Measurements from ENCODE around the gene RAB31. TPM values are rescaled to one million over a fixed set of nuclear protein-coding genes. Genes with fewer than 3 reads are reported as not detected.

The RAB31 gene
- total and polyA plus RNA-seq, 4 experiments from 2014 or later = 0.07 to 1.8 (median 1.4) TPM

- H3K4me3 ChIP-seq (ENCODE audit: low read length in 2 of 2) = no peak overlapping the region
- H3K9me3 ChIP-seq (ENCODE audit: control insufficient read depth in 1 of 2, low read length in 2 of 2) = no peaks in the 10 kb centered on the region
- Mint-ChIP-seq H3K27ac (no peak overlapping the region), H3K4me3 (no peak overlapping the region), H3K27me3 (peaks cover 7 to 31% of the 10 kb centered on the region in 2 donors), H3K4me1 (peaks cover 0 to 5% (median 2%) of the 10 kb centered on the region in 4 donors), H3K9me3 (peaks cover 0 to 1% (median 0%) of the 10 kb centered on the region in 8 donors), H3K36me3 (no peaks in the 10 kb centered on the region)
- no peaks in the 10 kb centered on the region for H3K36me3 ChIP-seq (ENCODE audit: insufficient read depth, low read length)
- intact Hi-C loops (cut with micrococcal nuclease) = no loop called here
- ChIA-PET CTCF (ENCODE audit: partially characterized antibody) (interaction anchor here (1.1 kb wide), 1 partner anchor 16 kb away, joined by 3 read pairs; no protein-coding TSS in a partner anchor), POLR2A (ENCODE audit: partially characterized antibody) (interaction anchor here (0.6 kb wide), 1 partner anchor 13 kb away, joined by 4 read pairs; no protein-coding TSS in a partner anchor)
- no peaks in the 10 kb centered on the region for H3K27me3 ChIP-seq (ENCODE audit: insufficient read depth, low read length)
- H3K4me1 ChIP-seq (ENCODE audit: insufficient read depth, low read length) = no peaks in the 10 kb centered on the region
- no peak overlapping the region for H3K27ac ChIP-seq (ENCODE audit: low read depth, low read length)
- no peak for DNase-seq
Observed at GRCh38 chr18:9683418-9684396, 24.4 kb upstream of the RAB31 start.

DNA sequence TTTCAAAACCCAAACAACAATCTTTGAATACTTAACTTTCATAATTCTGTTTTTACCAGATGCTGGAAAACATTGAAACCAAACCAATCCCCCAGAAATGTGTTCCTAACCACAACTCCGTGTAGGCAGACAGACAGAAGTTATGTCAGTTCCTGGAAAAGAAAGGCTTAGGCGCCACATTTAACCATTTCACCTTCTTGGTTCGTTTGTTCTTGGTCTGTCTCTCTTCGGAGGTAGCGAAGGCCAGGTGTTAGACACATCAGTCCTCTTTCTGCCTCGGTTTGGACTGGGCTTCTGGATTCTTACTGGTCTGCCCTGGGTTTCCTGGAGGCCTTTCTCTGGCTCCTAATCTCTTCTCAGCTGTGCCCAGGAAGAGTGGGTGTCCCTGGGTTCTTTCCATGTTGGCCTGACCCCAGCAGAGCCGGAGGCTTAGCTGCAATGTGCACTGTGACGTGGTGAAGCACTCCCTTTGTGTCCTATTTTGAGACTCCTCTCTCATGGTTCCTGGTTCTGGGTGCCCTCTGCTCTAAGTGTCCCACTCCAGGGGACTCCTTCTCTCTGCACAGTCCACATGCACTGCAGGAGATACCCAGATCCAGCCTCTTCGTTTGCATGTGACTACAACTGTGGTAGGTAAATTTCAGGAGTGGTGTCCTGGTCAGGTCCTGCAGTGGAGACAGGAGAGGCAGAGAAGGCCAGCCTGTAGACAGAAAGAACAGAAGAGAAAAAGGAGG, 23.1 kb upstream of the RAB31 start:
- Mint-ChIP-seq H3K27me3 (peaks cover 7 to 32% of the 10 kb centered on the region in 2 donors), H3K9me3 (peaks cover 0 to 1% (median 0%) of the 10 kb centered on the region in 8 donors), H3K27ac (no peak overlapping the region), H3K4me1 (peaks cover 0 to 5% (median 2%) of the 10 kb centered on the region in 4 donors), H3K36me3 (no peaks in the 10 kb centered on the region), H3K4me3 (no peak overlapping the region)
- Histone ChIP-seq H3K27me3 (ENCODE audit: insufficient read depth, low read length) (no peaks in the 10 kb centered on the region), H3K4me3 (ENCODE audit: low read length in 2 of 2) (no peak overlapping the region), H3K9me3 (ENCODE audit: control insufficient read depth in 1 of 2, low read length in 2 of 2) (no peaks in the 10 kb centered on the region), H3K36me3 (ENCODE audit: insufficient read depth, low read length) (no peaks in the 10 kb centered on the region), H3K27ac (ENCODE audit: low read depth, low read length) (no peak overlapping the region), H3K4me1 (ENCODE audit: insufficient read depth, low read length) (no peaks in the 10 kb centered on the region)
- no peak for DNase-seq
- CTCF ChIA-PET (ENCODE audit: partially characterized antibody) = interaction anchor here (1.1 kb wide), 1 partner anchor 15 kb away, joined by 3 read pairs; no protein-coding TSS in a partner anchor
- intact Hi-C loops (cut with micrococcal nuclease) = no loop called here
- POLR2A ChIA-PET (ENCODE audit: partially characterized antibody) = no interaction called here

- Histone ChIP-seq H3K4me1 (ENCODE audit: insufficient read depth, low read length) (no peaks in the 10 kb centered on the region), H3K4me3 (ENCODE audit: low read length in 2 of 2) (no peak overlapping the region), H3K36me3 (ENCODE audit: insufficient read depth, low read length) (no peaks in the 10 kb centered on the region), H3K27me3 (ENCODE audit: insufficient read depth, low read length) (no peaks in the 10 kb centered on the region), H3K9me3 (ENCODE audit: control insufficient read depth in 1 of 2, low read length in 2 of 2) (no peaks in the 10 kb centered on the region), H3K27ac (ENCODE audit: low read depth, low read length) (no peak overlapping the region)
- H3K27me3 Mint-ChIP-seq = peaks cover 7 to 32% of the 10 kb centered on the region in 2 donors
- no peak overlapping the region for H3K27ac Mint-ChIP-seq
- no peaks in the 10 kb centered on the region for H3K36me3 Mint-ChIP-seq
- no peak for DNase-seq
- POLR2A ChIA-PET (ENCODE audit: partially characterized antibody) = no interaction called here
- intact Hi-C loops (cut with micrococcal nuclease) = no loop called here
- H3K4me3 Mint-ChIP-seq = no peak overlapping the region
- peaks cover 0 to 1% (median 0%) of the 10 kb centered on the region in 8 donors for H3K9me3 Mint-ChIP-seq
- peaks cover 0 to 5% (median 2%) of the 10 kb centered on the region in 4 donors for H3K4me1 Mint-ChIP-seq
- CTCF ChIA-PET (ENCODE audit: partially characterized antibody) = interaction anchor here (0.7 kb wide), 1 partner anchor 76 kb away, joined by 3 read pairs; no protein-coding TSS in a partner anchor
Observed at GRCh38 chr18:9685615-9685890, 22.5 kb upstream of the RAB31 start.

DNA sequence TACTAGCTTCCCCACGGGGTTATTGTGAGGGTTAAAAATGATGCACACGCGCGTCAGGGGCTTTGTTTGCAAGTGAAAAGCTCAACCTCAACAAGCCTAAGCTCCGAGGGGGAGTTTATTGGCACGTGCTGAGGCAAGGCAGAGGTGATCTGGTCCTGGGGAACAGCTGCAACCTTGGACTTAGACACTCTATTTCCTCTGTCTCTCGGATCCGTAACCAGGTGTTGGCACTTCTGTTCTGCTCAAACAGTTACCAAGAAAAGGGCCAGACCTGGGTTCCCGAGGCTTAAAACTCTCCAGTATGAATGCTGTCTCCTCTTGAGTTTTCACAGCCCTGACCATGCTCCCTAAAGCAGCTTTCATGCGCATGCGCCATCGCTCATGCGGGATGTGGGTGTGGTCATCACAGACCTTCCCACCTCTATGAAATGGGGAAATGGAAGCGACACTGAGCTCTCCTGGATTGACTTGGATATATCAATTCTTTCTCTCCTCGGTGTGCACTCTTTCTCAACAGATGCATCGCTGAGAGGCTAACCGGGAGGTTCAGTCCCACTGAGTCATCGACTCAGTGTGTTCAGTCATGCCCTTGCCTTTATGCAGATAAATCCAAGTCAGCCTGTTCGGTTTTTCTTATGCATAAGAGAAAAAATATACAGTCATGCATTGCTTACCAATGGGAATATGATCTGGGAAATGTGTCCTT, 19.9 kb upstream of the RAB31 start:
- DNase-seq = no peak
- Histone ChIP-seq H3K4me1 (ENCODE audit: insufficient read depth, low read length) (no peaks in the 10 kb centered on the region), H3K36me3 (ENCODE audit: insufficient read depth, low read length) (no peaks in the 10 kb centered on the region), H3K27me3 (ENCODE audit: insufficient read depth, low read length) (no peaks in the 10 kb centered on the region), H3K9me3 (ENCODE audit: control insufficient read depth in 1 of 2, low read length in 2 of 2) (no peaks in the 10 kb centered on the region), H3K27ac (ENCODE audit: low read depth, low read length) (no peak overlapping the region), H3K4me3 (ENCODE audit: low read length in 2 of 2) (no peak overlapping the region)
- H3K4me1 Mint-ChIP-seq = peaks cover 0 to 5% (median 2%) of the 10 kb centered on the region in 4 donors
- no peak overlapping the region for H3K27ac Mint-ChIP-seq
- H3K4me3 Mint-ChIP-seq = no peak overlapping the region
- ChIA-PET POLR2A (ENCODE audit: partially characterized antibody) (no interaction called here), CTCF (ENCODE audit: partially characterized antibody) (no interaction called here)
- peaks cover 0 to 1% (median 0%) of the 10 kb centered on the region in 8 donors for H3K9me3 Mint-ChIP-seq
- no peaks in the 10 kb centered on the region for H3K36me3 Mint-ChIP-seq
- intact Hi-C loops (cut with micrococcal nuclease) = no loop called here
- peaks cover 13 to 26% of the 10 kb centered on the region in 2 donors for H3K27me3 Mint-ChIP-seq

DNA sequence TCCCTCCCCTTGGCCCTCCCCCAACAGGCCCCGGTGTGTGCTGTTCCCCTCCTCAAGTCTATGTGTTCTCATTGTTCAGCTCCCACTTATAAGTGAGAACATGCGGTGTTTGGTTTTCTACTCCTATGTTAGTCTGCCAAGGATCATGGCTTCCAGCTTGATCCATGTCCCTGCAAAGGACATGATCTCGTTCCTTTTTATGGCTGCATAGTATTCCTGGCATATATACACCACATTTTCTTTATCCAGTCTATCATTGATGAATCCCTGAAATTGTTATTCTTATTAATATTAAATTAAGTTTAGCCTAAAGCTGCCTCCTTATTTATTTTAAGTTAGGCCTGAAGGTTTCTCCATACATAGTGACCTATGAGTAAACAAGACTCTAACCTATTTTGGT, 18.8 kb upstream of the RAB31 start:
- Mint-ChIP-seq H3K27me3 (peaks cover 9 to 27% of the 10 kb centered on the region in 2 donors), H3K9me3 (peaks cover 0 to 1% (median 0%) of the 10 kb centered on the region in 8 donors), H3K4me1 (peaks cover 0 to 5% (median 2%) of the 10 kb centered on the region in 4 donors), H3K36me3 (no peaks in the 10 kb centered on the region), H3K4me3 (no peak overlapping the region), H3K27ac (no peak overlapping the region)
- Histone ChIP-seq H3K27ac (ENCODE audit: low read depth, low read length) (no peak overlapping the region), H3K36me3 (ENCODE audit: insufficient read depth, low read length) (no peaks in the 10 kb centered on the region), H3K27me3 (ENCODE audit: insufficient read depth, low read length) (no peaks in the 10 kb centered on the region), H3K4me1 (ENCODE audit: insufficient read depth, low read length) (no peaks in the 10 kb centered on the region), H3K9me3 (ENCODE audit: control insufficient read depth in 1 of 2, low read length in 2 of 2) (no peaks in the 10 kb centered on the region), H3K4me3 (ENCODE audit: low read length in 2 of 2) (no peak overlapping the region)
- ChIA-PET CTCF (ENCODE audit: partially characterized antibody) (no interaction called here), POLR2A (ENCODE audit: partially characterized antibody) (no interaction called here)
- intact Hi-C loops (cut with micrococcal nuclease) = no loop called here
- DNase-seq = no peak

DNA sequence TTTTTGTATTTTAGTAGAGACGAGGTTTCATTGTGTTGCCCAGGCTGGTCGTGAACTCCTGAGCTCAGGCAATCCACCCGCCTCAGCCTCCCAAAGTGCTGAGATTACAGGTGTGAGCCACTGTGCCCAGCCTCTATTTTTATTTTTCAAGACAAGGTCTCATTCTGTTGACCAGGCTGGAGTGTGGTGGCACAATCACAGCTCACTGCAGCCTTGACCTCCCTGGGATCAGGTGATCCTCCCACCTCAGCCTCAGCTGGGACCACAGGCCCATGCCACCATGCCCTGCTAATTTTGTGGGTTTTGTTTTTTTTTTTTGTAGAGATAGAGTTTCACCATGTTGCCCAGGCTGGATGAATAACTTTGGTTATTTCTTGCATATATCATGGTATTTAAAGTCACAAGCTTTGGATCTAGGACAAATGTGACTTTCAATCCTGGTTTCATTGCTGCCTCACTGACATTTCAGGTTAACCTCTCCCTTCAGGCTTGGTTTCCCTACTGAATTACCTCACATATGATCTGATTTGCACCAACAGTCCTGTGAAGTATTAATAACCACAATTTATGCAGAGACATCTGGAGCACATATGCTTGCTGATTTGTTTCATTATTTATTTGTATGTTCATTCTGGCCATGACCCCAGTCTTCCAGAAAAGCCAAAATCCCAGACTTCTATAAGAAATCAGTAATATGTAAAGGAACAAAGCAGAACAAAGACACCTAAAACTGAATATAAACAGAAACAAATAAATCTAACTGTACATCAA, 17.5 kb upstream of the RAB31 start:
- no peaks in the 10 kb centered on the region for H3K9me3 ChIP-seq (ENCODE audit: control insufficient read depth in 1 of 2, low read length in 2 of 2)
- CTCF ChIA-PET (ENCODE audit: partially characterized antibody) = no interaction called here
- POLR2A ChIA-PET (ENCODE audit: partially characterized antibody) = no interaction called here
- Mint-ChIP-seq H3K9me3 (peaks cover 0 to 1% (median 0%) of the 10 kb centered on the region in 8 donors), H3K4me3 (no peak overlapping the region), H3K27ac (no peak overlapping the region), H3K27me3 (peaks cover 9 to 21% of the 10 kb centered on the region in 2 donors), H3K4me1 (no peaks in the 10 kb centered on the region), H3K36me3 (no peaks in the 10 kb centered on the region)
- H3K27me3 ChIP-seq (ENCODE audit: insufficient read depth, low read length) = no peaks in the 10 kb centered on the region
- no peak overlapping the region for H3K4me3 ChIP-seq (ENCODE audit: low read length in 2 of 2)
- no peaks in the 10 kb centered on the region for H3K4me1 ChIP-seq (ENCODE audit: insufficient read depth, low read length)
- intact Hi-C loops (cut with micrococcal nuclease) = no loop called here
- DNase-seq = no peak
- no peak overlapping the region for H3K27ac ChIP-seq (ENCODE audit: low read depth, low read length)
- H3K36me3 ChIP-seq (ENCODE audit: insufficient read depth, low read length) = no peaks in the 10 kb centered on the region

All from CD4-positive, alpha-beta memory T cell (primary cell).